Measurements from ENCODE around the gene CCDC24.

DNA sequence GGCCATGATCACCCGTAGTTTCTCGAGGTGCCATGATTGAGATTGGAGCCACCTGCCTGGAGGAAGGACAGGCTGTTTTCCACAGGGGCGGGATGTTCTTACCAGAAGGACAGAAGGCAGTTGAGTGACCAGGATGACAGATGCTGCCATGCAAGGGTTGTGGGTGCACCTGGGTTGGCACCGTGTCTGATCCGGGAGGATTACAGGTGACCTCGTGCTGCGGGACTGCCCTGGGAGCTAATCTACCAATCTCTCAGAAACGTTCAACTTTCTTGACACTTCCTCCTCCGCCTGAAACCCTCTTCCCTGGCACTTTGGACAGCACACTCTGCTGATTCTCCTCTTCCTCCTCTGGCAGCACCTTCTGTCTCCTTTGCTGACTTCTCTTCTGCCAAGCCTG lies 53.7 kb downstream of the CCDC24 start:
- TF ChIP-seq CTCF (conservative IDR thresholded peaks at IDR 0.05; ENCODE audit: low read length) (no peak), EZH2phosphoT487 (IDR thresholded peaks at IDR 0.05; ENCODE audit: borderline replicate concordance) (no peak)

All from Loucy (cell line).